Activated T-cell treated with anti-CD3 and anti-CD28 coated beads for 1 hour (primary cell): ENCODE measurements around the gene C10orf67.

ENCODE experiments used
- DNase-seq: peaks from one replicate; pipeline ENCODE4 v3.0.0-alpha.2; 2020; ENCODE audit warnings: low read depth

C10orf67 gene

GRCh38 chr10:23171232-23171876 is 173.2 kb downstream of the C10orf67 start:
- no peak for DNase-seq

GRCh38 chr10:23158370-23158769 is 186.2 kb downstream of the C10orf67 start:
- peak; percentile 4 for DNase-seq

- DNase-seq = no peak
These were observed 186.8 kb downstream of the C10orf67 start for GRCh38 chr10:23157691-23158369.

GRCh38 chr10:23157239-23157681 is 187.3 kb downstream of the C10orf67 start:
- no peak for DNase-seq

- DNase-seq = no peak
These were observed 188.0 kb downstream of the C10orf67 start for GRCh38 chr10:23156447-23157150.

GRCh38 chr10:23155169-23155568 is 189.4 kb downstream of the C10orf67 start:
- no peak for DNase-seq
